ENCODE data around the gene GFRAL. TPM values are rescaled to one million over a fixed set of nuclear protein-coding genes. Genes with fewer than 3 reads are reported as not detected.

Gene GFRAL
- total RNA-seq, 1 donor from 2014 or later, result not detected

DNA sequence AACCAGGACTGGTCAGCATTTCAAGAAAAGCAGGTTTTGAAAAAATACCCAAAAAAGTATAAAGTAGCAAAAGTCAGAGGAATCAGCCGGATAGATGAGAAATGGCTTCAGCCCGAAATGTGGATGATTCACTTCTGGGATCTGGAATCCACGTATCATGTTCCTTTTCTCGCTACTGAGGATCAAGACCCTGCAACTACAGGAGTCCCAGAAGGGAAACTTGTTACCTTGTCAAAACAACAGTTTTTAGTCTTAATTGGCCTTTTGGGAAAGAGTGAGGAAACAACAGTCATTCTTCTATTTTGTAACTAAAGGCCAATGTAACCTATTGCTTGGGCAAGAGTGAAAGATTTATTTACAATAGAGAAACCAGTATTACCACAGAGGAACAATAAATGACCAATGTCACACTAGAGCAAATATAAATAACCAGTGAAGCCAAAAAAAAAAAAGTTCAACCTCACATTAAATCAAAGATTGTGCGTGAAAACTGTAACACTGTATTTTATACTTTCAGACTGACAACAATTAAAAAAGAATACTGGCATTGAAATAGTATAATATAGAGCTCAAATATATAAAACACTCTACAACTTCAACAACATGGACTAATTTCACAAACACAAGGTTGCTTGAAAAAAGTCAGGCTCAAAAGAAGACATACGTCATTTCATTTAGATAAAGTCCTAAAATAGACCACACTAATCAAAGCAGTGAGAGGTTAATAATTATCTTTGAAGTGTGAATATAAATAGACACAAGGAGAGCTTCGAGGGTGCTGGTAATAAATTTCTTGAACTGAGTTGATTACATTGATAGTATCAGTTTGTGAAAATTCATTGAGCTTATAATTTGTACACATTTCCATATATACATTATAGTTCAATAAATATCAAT, 116.2 kb downstream of the GFRAL start:
- Histone ChIP-seq H3F3A (ENCODE audit: low read depth) (no peaks in the 10 kb centered on the region), H3K36me3 (no peaks in the 10 kb centered on the region), H3K4me2 (no peak overlapping the region), H3K79me2 (ENCODE audit: low read depth) (no peaks in the 10 kb centered on the region), H3K9me3 (ENCODE audit: low read depth) (no peaks in the 10 kb centered on the region), H3K4me3 (no peak overlapping the region), H3K9ac (no peak overlapping the region), H4K20me1 (ENCODE audit: low read depth) (no peaks in the 10 kb centered on the region), H2AFZ (replicated peaks) (no peak overlapping the region), H3K27me3 (no peaks in the 10 kb centered on the region), H3K4me1 (no peaks in the 10 kb centered on the region), H3K27ac (no peak overlapping the region)
- peaks cover under 1% of the 10 kb centered on the region for H3K27me3 Mint-ChIP-seq (ENCODE audit: insufficient read depth, low read depth)
- TF ChIP-seq EZH2 (IDR thresholded peaks at IDR 0.05), result no peak
- TF ChIP-seq, protein P1, sequence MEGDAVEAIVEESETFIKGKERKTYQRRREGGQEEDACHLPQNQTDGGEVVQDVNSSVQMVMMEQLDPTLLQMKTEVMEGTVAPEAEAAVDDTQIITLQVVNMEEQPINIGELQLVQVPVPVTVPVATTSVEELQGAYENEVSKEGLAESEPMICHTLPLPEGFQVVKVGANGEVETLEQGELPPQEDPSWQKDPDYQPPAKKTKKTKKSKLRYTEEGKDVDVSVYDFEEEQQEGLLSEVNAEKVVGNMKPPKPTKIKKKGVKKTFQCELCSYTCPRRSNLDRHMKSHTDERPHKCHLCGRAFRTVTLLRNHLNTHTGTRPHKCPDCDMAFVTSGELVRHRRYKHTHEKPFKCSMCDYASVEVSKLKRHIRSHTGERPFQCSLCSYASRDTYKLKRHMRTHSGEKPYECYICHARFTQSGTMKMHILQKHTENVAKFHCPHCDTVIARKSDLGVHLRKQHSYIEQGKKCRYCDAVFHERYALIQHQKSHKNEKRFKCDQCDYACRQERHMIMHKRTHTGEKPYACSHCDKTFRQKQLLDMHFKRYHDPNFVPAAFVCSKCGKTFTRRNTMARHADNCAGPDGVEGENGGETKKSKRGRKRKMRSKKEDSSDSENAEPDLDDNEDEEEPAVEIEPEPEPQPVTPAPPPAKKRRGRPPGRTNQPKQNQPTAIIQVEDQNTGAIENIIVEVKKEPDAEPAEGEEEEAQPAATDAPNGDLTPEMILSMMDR (IDR thresholded peaks at IDR 0.05), result no peak
- TF ChIP-seq EZH2phosphoT487 (IDR thresholded peaks at IDR 0.05), result no peak
- H3K9me3 Mint-ChIP-seq, result no peaks in the 10 kb centered on the region
- no peaks in the 10 kb centered on the region for H3K4me1 Mint-ChIP-seq
- H3K4me3 Mint-ChIP-seq, result no peak overlapping the region
- H3K27ac Mint-ChIP-seq, result no peak overlapping the region
- no peak for DNase-seq (ENCODE audit: low spot score)
- H3K36me3 Mint-ChIP-seq, result no peaks in the 10 kb centered on the region

DNA sequence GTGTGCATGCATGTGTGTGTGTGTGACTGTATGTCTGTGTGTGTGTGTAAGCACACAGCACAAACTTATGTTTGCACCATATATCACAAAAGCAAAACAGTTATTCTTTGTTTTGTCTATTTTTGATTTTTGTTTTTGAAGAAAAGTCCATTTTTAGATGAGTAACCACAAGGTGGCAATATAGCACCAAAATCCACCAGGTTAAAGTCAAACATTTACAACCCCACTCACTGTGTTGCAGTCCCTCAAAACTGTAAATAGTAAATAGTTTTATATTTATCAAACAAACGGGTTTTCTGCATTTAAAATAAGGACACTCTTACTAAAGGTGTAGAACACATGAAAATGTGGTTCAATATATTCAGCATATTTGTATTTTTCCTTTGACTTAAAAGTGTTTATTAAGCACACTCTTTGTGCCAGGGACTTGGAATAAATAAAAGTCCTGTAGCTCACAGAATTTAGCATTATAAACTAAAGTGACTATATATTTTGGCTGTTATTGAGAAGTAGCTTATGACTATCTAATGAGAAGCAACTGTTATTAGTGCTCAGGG, 118.5 kb downstream of the GFRAL start:
- H3K27me3 Mint-ChIP-seq (ENCODE audit: insufficient read depth, low read depth), result no peaks in the 10 kb centered on the region
- H3K4me1 Mint-ChIP-seq, result no peaks in the 10 kb centered on the region
- Histone ChIP-seq H3K4me2 (no peak overlapping the region), H4K20me1 (ENCODE audit: low read depth) (no peaks in the 10 kb centered on the region), H3K4me1 (no peaks in the 10 kb centered on the region), H3F3A (ENCODE audit: low read depth) (no peaks in the 10 kb centered on the region), H3K27ac (no peak overlapping the region), H3K27me3 (no peaks in the 10 kb centered on the region), H3K4me3 (no peak overlapping the region), H3K79me2 (ENCODE audit: low read depth) (no peaks in the 10 kb centered on the region), H2AFZ (replicated peaks) (no peak overlapping the region), H3K9me3 (ENCODE audit: low read depth) (no peaks in the 10 kb centered on the region), H3K36me3 (no peaks in the 10 kb centered on the region), H3K9ac (no peak overlapping the region)
- H3K27ac Mint-ChIP-seq, result no peak overlapping the region
- peak; percentile 43 for DNase-seq (ENCODE audit: low spot score)
- H3K4me3 Mint-ChIP-seq, result no peak overlapping the region
- no peak for TF ChIP-seq EZH2phosphoT487 (IDR thresholded peaks at IDR 0.05)
- TF ChIP-seq EZH2 (IDR thresholded peaks at IDR 0.05), result no peak
- TF ChIP-seq, protein P1 (IDR thresholded peaks at IDR 0.05), result peak; percentile 83
- H3K36me3 Mint-ChIP-seq, result no peaks in the 10 kb centered on the region
- no peaks in the 10 kb centered on the region for H3K9me3 Mint-ChIP-seq

DNA sequence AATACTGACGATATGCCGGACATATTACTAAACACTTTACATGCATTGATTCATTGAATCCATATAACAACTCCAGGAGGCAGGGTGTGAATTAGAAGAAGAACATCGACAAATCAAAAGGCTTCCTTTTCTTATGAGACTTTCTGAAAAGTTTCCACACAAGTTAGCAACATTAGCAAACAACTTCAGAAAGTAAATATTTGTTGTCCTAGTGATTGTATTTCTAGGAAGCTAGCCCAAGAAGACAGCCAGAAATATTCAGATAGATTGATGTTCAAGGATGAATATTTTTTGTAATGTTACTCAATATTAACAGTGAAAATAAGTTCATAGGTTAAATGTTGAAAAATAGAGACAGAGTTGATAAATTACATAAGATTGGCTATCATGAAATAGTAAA, 120.6 kb downstream of the GFRAL start:
- Mint-ChIP-seq H3K9me3 (no peaks in the 10 kb centered on the region), H3K27ac (no peak overlapping the region), H3K4me3 (no peak overlapping the region), H3K4me1 (no peaks in the 10 kb centered on the region), H3K36me3 (no peaks in the 10 kb centered on the region), H3K27me3 (ENCODE audit: insufficient read depth, low read depth) (no peaks in the 10 kb centered on the region)
- Histone ChIP-seq H3K9ac (no peak overlapping the region), H3K4me2 (no peak overlapping the region), H3K4me3 (no peak overlapping the region), H3K9me3 (ENCODE audit: low read depth) (no peaks in the 10 kb centered on the region), H3F3A (ENCODE audit: low read depth) (no peaks in the 10 kb centered on the region), H3K27ac (no peak overlapping the region), H2AFZ (replicated peaks) (no peak overlapping the region), H3K79me2 (ENCODE audit: low read depth) (no peaks in the 10 kb centered on the region), H3K27me3 (no peaks in the 10 kb centered on the region), H3K4me1 (no peaks in the 10 kb centered on the region), H4K20me1 (ENCODE audit: low read depth) (no peaks in the 10 kb centered on the region), H3K36me3 (no peaks in the 10 kb centered on the region)
- DNase-seq (ENCODE audit: low spot score), result no peak
- TF ChIP-seq EZH2phosphoT487 (IDR thresholded peaks at IDR 0.05), result no peak
- TF ChIP-seq EZH2 (IDR thresholded peaks at IDR 0.05), result no peak
- TF ChIP-seq, protein P1 (IDR thresholded peaks at IDR 0.05), result no peak
